Skin epidermis (tissue), 12 donors: ENCODE data around the gene PTPRM.
"Not testable (repeated sequence)": the region's sequence is repeated elsewhere in the genome, so short reads cannot be mapped to it uniquely, and the experiment has no call there.

Experiments used
- H3K27ac ChIP-seq, 21 experiments: fragments of 200-600 bp; sonication (generic) in 11 of 21; one replicate each; pipeline ENCODE4 v1.5.0; 2020; ENCODE audit warnings: mild to moderate bottlenecking in 3 of 21, inconsistent platforms in 2 of 21, moderate library complexity in 2 of 21
- H3K4me3 ChIP-seq, 7 experiments: fragments of 200-600 bp; sonication (generic) in 2 of 7; one replicate each; pipeline ENCODE4 v1.5.0; 2020; ENCODE audit warnings: inconsistent platforms in 2 of 7, mild to moderate bottlenecking in 2 of 7, moderate library complexity in 1 of 7

Gene PTPRM

DNA sequence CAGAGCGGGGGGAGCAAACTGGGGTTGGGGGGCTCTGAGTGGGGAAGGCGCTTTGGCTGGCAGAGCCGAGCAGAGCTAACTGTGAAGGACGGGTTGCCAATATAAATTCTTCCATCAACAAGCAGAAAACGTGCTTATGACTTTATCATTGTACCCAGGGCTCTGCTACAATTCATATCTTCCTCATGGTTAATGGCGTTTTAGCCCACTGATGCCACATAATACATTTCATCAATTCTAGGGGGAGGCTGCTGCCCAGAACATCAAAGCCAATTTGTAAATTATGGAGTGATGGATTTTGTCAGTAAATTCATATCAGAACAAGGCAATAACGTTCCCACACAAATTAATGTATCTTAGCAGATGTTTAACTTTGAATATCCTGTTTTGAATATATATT is 866.7 kb downstream of the PTPRM start:
- H3K4me3 ChIP-seq = no peak overlapping the region
- H3K27ac ChIP-seq = no peak overlapping the region

GRCh38 chr18:8435376-8435775 is 868.3 kb downstream of the PTPRM start:
- no peak overlapping the region for H3K4me3 ChIP-seq
- H3K27ac ChIP-seq = no peak overlapping the region

GRCh38 chr18:8439055-8439454 is 871.9 kb downstream of the PTPRM start:
- no peak overlapping the region for H3K4me3 ChIP-seq
- H3K27ac ChIP-seq = no peak overlapping the region

DNA sequence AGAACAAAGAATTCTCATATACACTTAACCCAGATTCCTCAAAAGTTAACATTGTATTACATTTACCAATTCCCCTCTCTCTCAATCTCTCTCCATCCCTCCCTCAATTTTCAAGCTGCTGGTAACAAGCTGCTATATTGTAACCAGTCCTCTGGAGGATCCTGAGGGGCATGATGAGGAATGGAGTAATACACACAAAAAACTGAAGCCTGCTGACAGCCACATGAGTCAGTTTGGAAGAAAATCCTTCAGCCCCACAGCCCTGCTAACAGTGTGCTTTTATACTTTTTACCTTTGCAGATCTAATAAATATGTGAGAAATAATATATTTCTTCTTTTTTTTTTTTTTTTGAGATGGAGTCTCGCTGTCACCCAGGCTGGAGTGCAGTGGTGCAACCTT is 876.4 kb downstream of the PTPRM start:
- no peak overlapping the region for H3K27ac ChIP-seq
- no peak overlapping the region for H3K4me3 ChIP-seq

DNA sequence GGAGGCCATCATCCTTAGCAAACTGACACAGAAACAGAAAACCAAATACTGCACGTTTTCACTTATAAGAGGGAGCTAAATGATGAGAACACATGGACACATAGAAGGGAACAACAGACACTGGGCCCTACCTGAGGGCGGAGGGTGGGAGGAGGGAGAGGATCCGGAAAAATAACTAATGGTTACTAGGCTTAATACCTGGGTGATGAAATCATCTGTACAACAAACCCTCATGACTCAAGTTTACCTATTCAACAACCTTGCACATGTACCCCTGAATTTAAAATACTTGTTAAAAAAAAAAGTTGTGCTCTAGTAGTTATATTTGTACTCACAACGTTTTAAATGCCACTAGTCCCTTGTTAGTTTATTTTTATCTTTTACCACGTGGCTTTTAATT is 879.8 kb downstream of the PTPRM start:
- not testable (repeated sequence) for H3K27ac ChIP-seq, H3K4me3 ChIP-seq

DNA sequence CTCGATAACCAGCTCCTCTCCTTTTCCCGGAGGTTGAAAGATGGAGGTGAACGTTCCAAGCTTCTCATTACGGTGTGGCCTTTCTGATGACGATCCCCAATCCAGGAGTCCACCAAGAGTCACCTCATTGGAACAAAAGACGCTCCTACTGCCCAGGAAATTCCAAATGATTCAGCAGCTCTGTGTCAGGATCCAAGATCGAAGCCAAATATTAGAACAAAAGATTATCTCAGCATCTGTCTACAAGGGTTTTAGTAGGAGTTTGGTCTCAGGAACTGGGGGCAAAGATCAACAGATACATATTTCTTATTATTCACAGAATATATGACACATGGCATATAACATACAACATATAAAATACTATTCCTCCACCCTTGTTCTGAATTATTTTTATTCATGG is 881.0 kb downstream of the PTPRM start:
- Histone ChIP-seq H3K27ac (no peak overlapping the region), H3K4me3 (no peak overlapping the region)

- H3K27ac ChIP-seq = no peak overlapping the region
Measured at GRCh38 chr18:8450013-8450412, 882.9 kb downstream of the PTPRM start.

DNA sequence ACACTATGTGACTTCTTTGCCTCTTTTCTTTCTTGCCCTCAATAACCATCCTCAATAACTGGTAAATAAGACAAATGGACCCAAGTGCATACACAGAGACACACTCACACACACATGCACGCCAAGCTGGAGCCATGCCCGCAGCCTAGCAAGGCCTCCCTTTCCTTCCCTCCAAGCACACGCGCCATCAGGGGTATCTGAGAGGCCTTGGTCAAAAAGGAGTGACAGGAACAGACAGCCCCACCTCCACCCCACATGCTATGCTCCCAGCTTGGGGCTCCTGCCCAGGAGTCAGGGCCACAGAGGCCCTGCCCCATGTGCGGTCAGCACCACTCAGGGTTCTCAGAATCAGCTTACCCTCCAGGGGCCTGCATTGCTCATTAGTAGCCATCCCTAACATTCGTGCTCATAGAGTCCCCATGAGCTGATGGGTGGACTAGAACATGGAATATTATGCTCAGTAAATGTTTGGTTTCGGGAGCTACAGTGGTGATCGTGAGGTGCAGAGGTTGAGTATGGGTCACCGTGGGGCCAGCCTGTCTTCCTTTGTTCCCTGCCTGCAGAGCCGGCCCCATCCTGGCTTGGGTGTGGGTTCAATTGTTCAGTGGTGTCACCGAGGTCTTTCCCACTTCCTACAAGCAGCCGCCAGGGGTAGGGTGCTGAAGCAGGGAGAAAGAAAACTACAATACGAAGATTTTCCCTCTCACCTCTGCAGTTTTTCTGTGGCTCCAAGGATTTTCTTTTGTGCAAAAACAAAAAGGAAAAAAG is 884.0 kb downstream of the PTPRM start:
- H3K27ac ChIP-seq = no peak overlapping the region
- H3K4me3 ChIP-seq = no peak overlapping the region

More at GRCh38 chr18:8450013-8450412, 882.9 kb downstream of the PTPRM start:
- no peak overlapping the region for H3K4me3 ChIP-seq

DNA sequence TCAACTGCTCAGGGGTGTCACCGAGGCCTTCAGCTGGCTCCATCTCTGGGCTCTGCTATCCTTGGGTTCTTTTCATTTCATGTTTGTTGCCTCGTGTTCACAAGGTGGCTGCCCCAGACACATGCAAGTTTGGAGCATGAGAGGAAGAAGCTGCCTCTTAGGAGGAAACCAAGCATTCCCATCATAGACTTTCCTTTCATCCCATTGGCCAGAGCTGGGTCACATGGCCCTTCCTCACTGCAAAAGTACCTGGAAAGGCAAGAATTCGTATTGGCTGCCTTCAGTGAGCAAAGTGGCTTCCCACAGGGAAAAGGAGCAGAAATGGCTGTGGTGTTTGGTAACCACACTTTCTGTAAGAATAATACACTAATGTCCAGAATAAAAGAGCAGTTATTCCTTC is 886.4 kb downstream of the PTPRM start:
- Histone ChIP-seq H3K27ac (no peak overlapping the region), H3K4me3 (no peak overlapping the region)

DNA sequence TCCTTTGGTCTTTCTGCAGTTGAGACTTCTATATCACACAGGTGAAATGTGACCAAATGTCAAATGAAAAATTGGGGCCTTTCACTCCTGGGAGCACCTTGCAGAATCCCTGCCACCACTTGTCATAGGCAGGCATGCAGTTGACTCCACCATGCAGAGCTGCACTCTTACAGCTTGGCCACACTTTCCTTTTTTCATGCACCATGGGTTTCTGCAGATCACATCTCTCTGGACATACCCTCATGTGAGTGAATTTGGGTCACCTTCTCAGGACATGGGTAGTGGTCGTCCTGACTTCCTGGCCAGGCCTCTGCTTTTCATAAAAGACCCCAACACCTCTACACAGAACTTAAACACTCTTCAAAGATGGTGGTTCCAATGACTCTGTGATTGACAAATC is 887.0 kb downstream of the PTPRM start:
- H3K27ac ChIP-seq = no peak overlapping the region

DNA sequence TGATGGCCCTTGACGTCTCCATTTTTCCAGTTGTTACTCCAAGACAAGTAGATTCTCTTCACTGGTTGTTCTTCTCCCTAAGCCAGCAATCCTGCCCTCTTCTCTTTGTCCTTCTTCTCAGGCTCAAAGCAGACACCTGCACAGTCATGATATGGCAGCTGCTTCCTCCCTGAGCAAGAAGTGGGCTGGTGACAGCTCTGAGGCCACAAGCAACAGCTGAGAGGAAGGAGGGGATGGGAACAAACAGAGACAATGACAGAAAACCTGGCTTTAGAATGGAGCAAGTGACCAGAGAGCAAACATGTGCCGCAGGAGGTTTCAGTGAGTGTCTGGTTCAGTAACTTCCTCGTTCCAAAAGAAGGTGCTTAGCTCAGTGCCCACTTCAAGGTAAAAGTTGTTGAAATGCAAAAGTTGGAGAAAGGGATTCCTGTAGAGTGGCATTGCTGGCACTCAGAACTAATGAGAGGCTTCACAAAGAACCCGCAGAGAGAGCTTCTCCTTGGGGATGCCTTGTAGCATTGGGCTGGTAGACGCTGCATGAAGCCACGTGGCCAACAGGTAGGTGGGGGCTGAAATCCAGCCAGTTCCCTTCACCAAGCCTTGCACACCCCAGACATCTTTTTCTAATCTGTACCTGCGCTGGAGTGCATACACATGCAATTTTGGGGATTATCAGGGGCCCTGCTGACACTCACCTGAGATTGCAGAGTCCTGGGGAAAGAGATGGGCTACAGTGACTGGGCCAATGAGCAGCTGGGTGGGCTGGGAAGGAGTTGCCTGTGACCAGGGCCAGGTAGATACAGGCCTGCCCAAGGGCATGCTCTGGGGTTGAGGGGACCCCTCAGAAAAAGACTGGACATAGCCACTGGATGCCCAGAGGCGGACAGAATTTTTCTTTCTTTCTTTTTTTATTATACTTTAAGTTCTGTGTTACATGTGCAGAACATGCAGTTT is 888.8 kb downstream of the PTPRM start:
- Histone ChIP-seq H3K4me3 (no peak overlapping the region), H3K27ac (no peak overlapping the region)

More for the DNA sequence above, 887.0 kb downstream of the PTPRM start:
- no peak overlapping the region for H3K4me3 ChIP-seq
